Adipocyte (in vitro differentiated cells): ENCODE measurements around the gene SP1.
A peak's percentile ranks its signal among the peaks of the same experiment; 100 is the strongest.
"Not testable (repeated sequence)": the region's sequence is repeated elsewhere in the genome, so short reads cannot be mapped to it uniquely, and the experiment has no call there.

Experiments used
- DNase-seq: peaks from one replicate; pipeline ENCODE4 v3.0.0-alpha.2; 2015; ENCODE audit warnings: low read depth
- H3K27me3 ChIP-seq: replicated peaks from 2 replicates; pipeline ENCODE4 v1.7.0; 2013; ENCODE audit warnings: mild to moderate bottlenecking, low read length, moderate library complexity; ENCODE audit not compliant: control insufficient read depth, insufficient read depth
- H3K36me3 ChIP-seq: 2 replicates; pipeline ENCODE4 v1.7.0; 2013; ENCODE audit warnings: low read length, mild to moderate bottlenecking, moderate library complexity; ENCODE audit not compliant: control insufficient read depth, insufficient read depth, severe bottlenecking
- H3K4me1 ChIP-seq: 2 replicates; pipeline ENCODE4 v1.7.0; 2013; ENCODE audit warnings: mild to moderate bottlenecking, low read length, moderate library complexity; ENCODE audit not compliant: control insufficient read depth, insufficient read depth
- H3K4me3 ChIP-seq: 2 replicates; pipeline ENCODE4 v1.7.0; 2013; ENCODE audit warnings: mild to moderate bottlenecking, low read length, moderate library complexity
- H3K9ac ChIP-seq: 2 replicates; pipeline ENCODE4 v1.7.0; 2013; ENCODE audit warnings: mild to moderate bottlenecking, low read length, moderate library complexity
- H3K9me3 ChIP-seq: 2 replicates; pipeline ENCODE4 v1.7.0; 2013; ENCODE audit warnings: mild to moderate bottlenecking, low read length, moderate library complexity; ENCODE audit not compliant: control insufficient read depth

The SP1 gene

DNA sequence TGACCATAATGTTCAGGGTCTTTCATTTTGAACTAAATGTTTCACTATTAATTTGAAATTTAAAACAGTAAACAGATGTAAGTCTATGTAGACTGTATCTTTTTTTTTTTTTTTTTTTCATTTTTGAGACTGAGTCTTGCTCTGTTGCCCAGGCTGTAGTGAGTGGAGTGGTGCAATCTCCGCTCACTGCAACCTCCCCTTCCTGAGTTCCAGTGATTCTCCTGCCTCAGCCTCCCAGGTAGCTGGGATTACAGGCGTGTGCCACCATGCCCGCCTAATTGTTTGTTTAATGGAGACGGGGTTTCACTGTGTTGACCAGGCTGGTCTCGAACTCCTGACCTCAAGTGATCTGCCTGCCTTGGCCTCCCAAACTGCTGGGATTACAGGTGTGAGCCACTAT is 6.4 kb downstream of the SP1 start:
- H3K27me3 ChIP-seq, H3K9me3 ChIP-seq, DNase-seq: not testable (repeated sequence)
- peak overlapping the region; percentile 17 for H3K9ac ChIP-seq
- peak overlapping the region; percentile 69 for H3K4me3 ChIP-seq
- peaks cover 85% of the 10 kb centered on the region for H3K4me1 ChIP-seq
- H3K36me3 ChIP-seq: peaks cover 18% of the 10 kb centered on the region

DNA sequence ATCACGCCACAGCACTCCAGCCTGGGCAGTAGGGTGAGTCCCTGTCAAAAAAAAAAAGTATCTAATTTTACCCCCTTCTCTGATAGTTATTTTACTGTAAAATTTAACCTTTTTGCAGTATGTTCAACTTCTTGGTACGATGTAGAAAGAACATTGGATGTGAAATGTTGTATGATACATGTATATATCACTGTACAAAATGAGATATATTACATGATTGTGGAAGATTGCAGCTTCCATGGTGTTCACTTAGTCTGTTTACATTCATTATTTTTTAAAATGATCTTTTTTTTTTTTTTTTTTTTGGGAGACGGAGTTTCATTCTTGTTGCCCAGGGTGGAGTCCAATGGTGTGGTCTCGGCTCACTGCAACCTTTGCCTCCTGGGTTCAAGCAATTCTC is 9.0 kb downstream of the SP1 start:
- Histone ChIP-seq H3K4me1 (peaks cover 68% of the 10 kb centered on the region), H3K4me3 (peak overlapping the region; percentile 69), H3K36me3 (no peaks in the 10 kb centered on the region), H3K9me3 (no peaks in the 10 kb centered on the region), H3K27me3 (no peaks in the 10 kb centered on the region), H3K9ac (peak overlapping the region; percentile 66)
- DNase-seq: no peak

DNA sequence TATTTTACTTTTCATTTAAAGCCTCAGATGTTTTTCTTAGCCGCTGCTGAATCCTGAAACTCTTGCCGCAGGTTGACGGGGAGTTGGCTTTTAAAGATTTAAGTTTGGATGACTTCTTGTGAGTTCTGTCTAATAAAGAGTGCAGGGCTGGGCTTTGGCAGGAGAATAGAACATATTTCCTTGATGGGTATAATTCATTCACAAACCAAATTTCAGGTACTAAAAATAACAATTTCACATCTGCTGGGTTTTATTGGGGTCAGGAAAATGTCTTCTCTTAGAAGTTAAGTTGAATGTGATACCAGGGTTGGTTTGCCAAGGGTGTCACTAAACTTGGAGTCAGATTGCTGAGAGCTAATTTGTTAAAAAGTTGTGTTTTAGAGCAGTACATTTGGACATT is 9.7 kb downstream of the SP1 start:
- no peaks in the 10 kb centered on the region for H3K36me3 ChIP-seq
- H3K27me3 ChIP-seq: no peaks in the 10 kb centered on the region
- peaks cover 62% of the 10 kb centered on the region for H3K4me1 ChIP-seq
- no peaks in the 10 kb centered on the region for H3K9me3 ChIP-seq
- H3K4me3 ChIP-seq: peak overlapping the region; percentile 52
- no peak for DNase-seq
- peak overlapping the region; percentile 49 for H3K9ac ChIP-seq

DNA sequence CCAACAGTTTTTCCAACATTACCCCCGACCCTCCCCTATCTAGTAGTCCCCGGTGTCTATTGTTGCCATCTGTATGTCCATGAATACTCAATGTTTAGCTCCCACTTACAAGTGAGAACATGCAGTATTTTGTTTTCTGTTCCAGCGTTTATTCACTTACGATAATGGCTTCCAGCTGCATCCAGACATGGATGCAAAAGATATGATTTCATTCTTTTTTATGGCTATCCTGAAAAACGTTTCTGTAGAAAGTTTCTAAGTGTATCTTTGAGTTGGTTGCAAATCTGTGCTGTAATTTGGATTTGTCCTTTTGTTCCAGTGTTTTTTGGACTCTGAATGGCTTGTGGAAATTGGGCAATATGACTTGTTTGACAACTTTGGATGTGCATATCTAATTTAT is 11.7 kb downstream of the SP1 start:
- no peak for DNase-seq
- Histone ChIP-seq H3K4me3 (peak overlapping the region; percentile 60), H3K27me3 (no peaks in the 10 kb centered on the region), H3K9me3 (no peaks in the 10 kb centered on the region), H3K9ac (no peak overlapping the region), H3K4me1 (peaks cover 54% of the 10 kb centered on the region), H3K36me3 (peaks cover 4% of the 10 kb centered on the region)

DNA sequence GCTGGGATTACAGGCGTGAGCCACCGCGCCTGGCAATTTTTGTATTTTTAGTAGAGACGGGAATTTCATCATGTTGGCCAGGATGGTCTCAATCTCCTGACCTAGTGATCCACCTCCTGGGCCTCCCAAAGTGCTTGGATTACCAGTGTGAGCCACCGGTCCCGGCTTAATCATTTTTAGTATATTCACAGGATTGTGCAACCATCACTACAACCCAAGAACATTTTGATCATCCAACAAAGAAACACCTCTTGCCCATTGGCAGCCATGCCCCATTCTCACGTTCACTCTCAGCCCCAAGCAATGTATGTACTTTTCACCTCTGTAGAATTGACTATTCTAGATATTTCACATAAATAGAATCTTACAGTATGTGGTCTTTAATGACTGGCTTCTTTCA is 19.9 kb downstream of the SP1 start:
- DNase-seq: no peak
- peaks cover 12% of the 10 kb centered on the region for H3K4me1 ChIP-seq
- no peak overlapping the region for H3K9ac ChIP-seq
- H3K36me3 ChIP-seq: peaks cover 23% of the 10 kb centered on the region
- no peaks in the 10 kb centered on the region for H3K27me3 ChIP-seq
- no peaks in the 10 kb centered on the region for H3K9me3 ChIP-seq
- H3K4me3 ChIP-seq: no peak overlapping the region

DNA sequence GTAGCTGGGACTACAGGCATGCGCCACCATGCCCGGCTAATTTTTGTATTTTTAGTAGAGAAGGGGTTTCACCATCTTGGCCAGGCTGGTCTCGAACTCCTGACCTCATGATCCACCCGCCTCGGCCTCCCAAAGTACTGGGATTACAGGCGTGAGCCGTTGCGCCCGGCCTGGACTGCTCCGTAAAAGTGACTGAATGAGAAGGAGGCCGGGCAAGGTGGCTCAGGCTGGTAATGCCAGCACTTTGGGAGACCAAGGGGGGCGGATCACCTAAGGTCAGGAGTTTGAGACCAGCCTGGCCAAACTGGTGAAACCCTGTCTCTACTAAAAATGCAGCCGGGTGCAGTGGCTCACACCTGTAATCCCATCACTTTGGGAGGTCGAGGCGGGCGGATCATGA is 22.4 kb downstream of the SP1 start:
- not testable (repeated sequence) for H3K27me3 ChIP-seq, H3K4me3 ChIP-seq, H3K9ac ChIP-seq, DNase-seq, H3K9me3 ChIP-seq
- Histone ChIP-seq H3K36me3 (peaks cover 25% of the 10 kb centered on the region), H3K4me1 (peaks cover 12% of the 10 kb centered on the region)

DNA sequence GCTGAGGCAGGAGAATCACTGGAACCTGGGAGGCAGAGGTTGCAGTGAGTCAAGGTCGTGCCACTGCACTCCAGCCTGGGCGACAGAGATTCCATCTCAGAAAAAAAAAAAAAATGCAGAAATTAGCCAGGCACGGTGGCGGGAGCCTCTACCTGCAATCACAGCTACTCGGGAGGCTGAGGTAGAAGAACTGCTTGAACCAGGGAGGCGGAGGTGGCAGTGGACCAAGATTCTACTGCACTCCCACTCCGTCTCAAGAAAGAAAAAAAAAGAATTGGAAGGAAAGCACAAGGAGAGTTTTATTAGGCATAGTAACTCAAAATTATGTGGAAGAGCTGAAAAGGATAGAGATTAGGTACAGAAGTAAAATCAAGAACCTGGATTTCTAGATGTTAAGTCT is 22.9 kb downstream of the SP1 start:
- peaks cover 10% of the 10 kb centered on the region for H3K4me1 ChIP-seq
- H3K4me3 ChIP-seq: no peak overlapping the region
- H3K9ac ChIP-seq: no peak overlapping the region
- H3K36me3 ChIP-seq: peaks cover 25% of the 10 kb centered on the region
- no peaks in the 10 kb centered on the region for H3K9me3 ChIP-seq
- no peak for DNase-seq
- no peaks in the 10 kb centered on the region for H3K27me3 ChIP-seq

DNA sequence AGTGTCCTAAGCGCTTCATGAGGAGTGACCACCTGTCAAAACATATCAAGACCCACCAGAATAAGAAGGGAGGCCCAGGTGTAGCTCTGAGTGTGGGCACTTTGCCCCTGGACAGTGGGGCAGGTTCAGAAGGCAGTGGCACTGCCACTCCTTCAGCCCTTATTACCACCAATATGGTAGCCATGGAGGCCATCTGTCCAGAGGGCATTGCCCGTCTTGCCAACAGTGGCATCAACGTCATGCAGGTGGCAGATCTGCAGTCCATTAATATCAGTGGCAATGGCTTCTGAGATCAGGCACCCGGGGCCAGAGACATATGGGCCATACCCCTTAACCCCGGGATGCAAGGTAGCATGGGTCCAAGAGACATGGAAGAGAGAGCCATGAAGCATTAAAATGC is 31.0 kb downstream of the SP1 start:
- Histone ChIP-seq H3K4me3 (no peak overlapping the region), H3K27me3 (no peaks in the 10 kb centered on the region), H3K9ac (no peak overlapping the region), H3K36me3 (peaks cover 47% of the 10 kb centered on the region), H3K9me3 (no peaks in the 10 kb centered on the region), H3K4me1 (peaks cover 36% of the 10 kb centered on the region)
- no peak for DNase-seq

DNA sequence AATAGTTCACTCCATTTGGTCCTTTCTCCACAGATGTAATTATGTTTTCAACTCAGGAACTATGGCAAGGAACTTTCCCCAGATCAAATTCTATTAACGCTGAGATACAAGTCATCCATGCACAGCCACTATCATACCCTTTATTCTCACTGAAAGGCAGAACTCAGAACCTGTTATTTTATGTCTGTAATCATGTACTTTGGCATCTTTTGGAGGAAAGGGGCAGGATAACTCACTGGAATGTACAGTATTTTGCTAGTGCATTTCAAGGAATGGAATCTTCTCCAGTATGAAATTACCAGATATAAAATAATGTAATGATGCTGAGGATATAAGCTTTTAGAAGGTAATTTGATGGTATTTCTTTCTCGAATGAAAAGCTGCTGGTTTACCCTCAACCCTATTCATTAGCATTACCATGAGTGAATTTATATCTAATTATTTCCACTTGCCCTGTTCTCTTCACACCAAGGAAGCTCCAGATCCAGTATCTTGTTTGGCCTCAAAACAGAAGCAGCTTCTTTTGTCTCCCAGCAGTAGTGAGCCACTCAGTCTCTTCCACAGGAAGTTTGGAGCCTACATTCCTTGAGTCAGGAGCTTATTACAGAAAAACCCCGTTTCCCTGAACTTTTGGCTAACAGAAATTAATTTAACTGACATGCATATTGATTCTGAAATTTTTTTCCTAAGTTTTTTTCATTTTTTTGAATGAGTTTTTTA is 33.7 kb downstream of the SP1 start:
- Histone ChIP-seq H3K9ac (peak overlapping the region; percentile 51), H3K4me1 (peaks cover 36% of the 10 kb centered on the region), H3K36me3 (peaks cover 41% of the 10 kb centered on the region), H3K27me3 (no peaks in the 10 kb centered on the region), H3K9me3 (no peaks in the 10 kb centered on the region), H3K4me3 (peak overlapping the region; percentile 39)
- DNase-seq: peak; percentile 42

DNA sequence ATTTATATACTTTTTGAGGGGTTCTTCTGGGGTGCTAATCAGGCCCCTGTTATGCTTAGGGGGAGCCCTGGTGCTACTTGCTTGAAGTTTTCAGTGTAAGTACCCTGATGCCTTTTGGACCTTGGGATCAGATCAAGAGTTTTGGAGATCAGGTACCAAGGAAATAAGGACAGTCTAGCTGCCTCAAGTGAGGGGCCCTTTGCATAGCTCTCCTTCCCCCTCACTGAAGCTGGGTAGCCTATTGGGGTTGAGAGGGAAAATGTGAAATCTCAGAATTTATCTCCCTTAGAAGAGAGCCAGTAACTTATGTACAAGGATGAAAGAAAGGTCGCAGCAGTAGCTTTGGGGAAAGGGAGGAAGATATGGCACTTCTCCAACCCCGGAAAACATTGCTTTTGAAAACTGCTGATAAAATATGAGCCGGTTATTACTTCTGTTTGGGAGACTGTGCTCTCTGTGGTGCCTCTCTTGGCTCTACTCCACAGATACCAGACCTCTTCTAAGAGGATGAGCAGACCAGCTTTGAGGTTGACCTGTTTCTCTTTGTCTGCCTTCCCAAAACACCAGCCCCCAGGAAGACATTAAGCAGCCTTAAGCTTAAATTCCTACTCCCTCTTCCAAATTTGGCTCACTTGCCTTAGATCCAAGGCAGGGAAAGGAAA is 34.9 kb downstream of the SP1 start:
- H3K27me3 ChIP-seq: no peaks in the 10 kb centered on the region
- H3K4me3 ChIP-seq: no peak overlapping the region
- no peak overlapping the region for H3K9ac ChIP-seq
- peaks cover 29% of the 10 kb centered on the region for H3K36me3 ChIP-seq
- DNase-seq: no peak
- H3K9me3 ChIP-seq: no peaks in the 10 kb centered on the region
- H3K4me1 ChIP-seq: peaks cover 36% of the 10 kb centered on the region

DNA sequence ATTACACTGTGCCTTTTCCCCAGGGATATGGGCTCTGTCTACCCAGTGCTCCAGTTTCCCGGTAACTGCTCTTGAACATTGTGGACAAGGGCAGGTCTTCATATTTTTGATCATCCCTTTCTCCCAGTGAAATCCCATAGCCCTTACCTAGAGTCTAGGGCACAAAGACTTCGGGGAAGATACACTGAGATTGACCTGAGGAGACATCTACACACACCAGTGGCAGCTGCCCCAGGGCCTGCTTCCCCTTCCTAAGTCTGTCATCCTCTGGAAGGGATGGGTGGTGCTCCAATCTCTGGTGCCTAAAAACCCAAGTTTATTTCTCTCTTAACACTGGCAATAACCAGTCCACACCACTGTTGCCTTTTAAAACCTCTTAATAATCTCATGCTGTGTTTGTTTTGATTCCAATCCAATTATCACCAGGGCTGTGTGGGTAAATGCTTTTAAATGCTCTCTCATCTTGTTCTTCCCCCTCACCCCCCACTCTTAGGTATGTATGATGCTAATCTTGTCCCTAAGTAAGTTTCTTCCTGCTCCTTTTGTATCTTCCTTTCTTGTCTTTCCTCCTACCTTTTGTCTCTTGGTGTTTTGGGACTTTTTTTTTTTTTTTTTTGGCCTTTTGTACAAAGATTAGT is 35.9 kb downstream of the SP1 start:
- not testable (repeated sequence) for H3K27me3 ChIP-seq, H3K9me3 ChIP-seq, H3K4me3 ChIP-seq, H3K9ac ChIP-seq, DNase-seq
- Histone ChIP-seq H3K36me3 (peaks cover 25% of the 10 kb centered on the region), H3K4me1 (peaks cover 36% of the 10 kb centered on the region)
